ENCODE measurements around the gene ARL4A.
"Not testable (repeated sequence)": the region's sequence is repeated elsewhere in the genome, so short reads cannot be mapped to it uniquely, and the experiment has no call there.

ARL4A gene

GRCh38 chr7:12670000-12670729 lies 17.3 kb upstream of the ARL4A start:
- no peak for TF ChIP-seq CTCF (IDR thresholded peaks at IDR 0.05; ENCODE audit: poor library complexity, severe bottlenecking)
- ATAC-seq (ENCODE audit: low read depth), result no peak
- no peak for DNase-seq (ENCODE audit: low spot score)
- H3K9me3 ChIP-seq (ENCODE audit: severe bottlenecking), result no peaks in the 10 kb centered on the region
- H3K27ac ChIP-seq (ENCODE audit: poor library complexity, severe bottlenecking), result no peak overlapping the region
- H3K4me3 ChIP-seq (ENCODE audit: severe bottlenecking), result no peak overlapping the region
- peaks cover 15% of the 10 kb centered on the region for H3K4me1 ChIP-seq (ENCODE audit: insufficient read depth, poor library complexity, severe bottlenecking)
- H3K27me3 ChIP-seq (ENCODE audit: insufficient read depth, poor library complexity, severe bottlenecking), result no peaks in the 10 kb centered on the region
- no peaks in the 10 kb centered on the region for H3K36me3 ChIP-seq (ENCODE audit: low read depth)

GRCh38 chr7:12670743-12671520 lies 16.5 kb upstream of the ARL4A start:
- no peak for ATAC-seq (ENCODE audit: low read depth)

GRCh38 chr7:12673436-12673835 lies 14.0 kb upstream of the ARL4A start:
- DNase-seq (ENCODE audit: low spot score); ATAC-seq (ENCODE audit: low read depth); H3K4me3 ChIP-seq (ENCODE audit: severe bottlenecking); H3K27me3 ChIP-seq (ENCODE audit: insufficient read depth, poor library complexity, severe bottlenecking); H3K9me3 ChIP-seq (ENCODE audit: severe bottlenecking); H3K36me3 ChIP-seq (ENCODE audit: low read depth): not testable (repeated sequence)
- Histone ChIP-seq H3K27ac (ENCODE audit: poor library complexity, severe bottlenecking) (peak overlapping the region; percentile 49), H3K4me1 (ENCODE audit: insufficient read depth, poor library complexity, severe bottlenecking) (peaks cover 15% of the 10 kb centered on the region)

More at GRCh38 chr7:12670743-12671520, 16.5 kb upstream of the ARL4A start:
- Histone ChIP-seq H3K4me1 (ENCODE audit: insufficient read depth, poor library complexity, severe bottlenecking) (peaks cover 15% of the 10 kb centered on the region), H3K27ac (ENCODE audit: poor library complexity, severe bottlenecking) (no peak overlapping the region), H3K4me3 (ENCODE audit: severe bottlenecking) (no peak overlapping the region), H3K27me3 (ENCODE audit: insufficient read depth, poor library complexity, severe bottlenecking) (no peaks in the 10 kb centered on the region), H3K36me3 (ENCODE audit: low read depth) (no peaks in the 10 kb centered on the region), H3K9me3 (ENCODE audit: severe bottlenecking) (peaks cover 3% of the 10 kb centered on the region)
- no peak for DNase-seq (ENCODE audit: low spot score)
- TF ChIP-seq CTCF (IDR thresholded peaks at IDR 0.05; ENCODE audit: poor library complexity, severe bottlenecking), result no peak

- Histone ChIP-seq H3K4me1 (ENCODE audit: insufficient read depth, poor library complexity, severe bottlenecking) (peaks cover 15% of the 10 kb centered on the region), H3K27me3 (ENCODE audit: insufficient read depth, poor library complexity, severe bottlenecking) (no peaks in the 10 kb centered on the region), H3K36me3 (ENCODE audit: low read depth) (no peaks in the 10 kb centered on the region), H3K27ac (ENCODE audit: poor library complexity, severe bottlenecking) (peak overlapping the region; percentile 49), H3K9me3 (ENCODE audit: severe bottlenecking) (peaks cover 3% of the 10 kb centered on the region), H3K4me3 (ENCODE audit: severe bottlenecking) (no peak overlapping the region)
- TF ChIP-seq CTCF (IDR thresholded peaks at IDR 0.05; ENCODE audit: poor library complexity, severe bottlenecking), result no peak
- DNase-seq (ENCODE audit: low spot score) (no peak), ATAC-seq (ENCODE audit: low read depth) (peak; percentile 87)
These were observed 13.4 kb upstream of the ARL4A start for GRCh38 chr7:12674053-12674452.

- H3K27me3 ChIP-seq (ENCODE audit: insufficient read depth, poor library complexity, severe bottlenecking), result no peaks in the 10 kb centered on the region
- peaks cover 3% of the 10 kb centered on the region for H3K9me3 ChIP-seq (ENCODE audit: severe bottlenecking)
- peaks cover 15% of the 10 kb centered on the region for H3K4me1 ChIP-seq (ENCODE audit: insufficient read depth, poor library complexity, severe bottlenecking)
- no peak for ATAC-seq (ENCODE audit: low read depth)
- H3K27ac ChIP-seq (ENCODE audit: poor library complexity, severe bottlenecking), result peak overlapping the region; percentile 49
- DNase-seq (ENCODE audit: low spot score), result no peak
- no peak overlapping the region for H3K4me3 ChIP-seq (ENCODE audit: severe bottlenecking)
- no peaks in the 10 kb centered on the region for H3K36me3 ChIP-seq (ENCODE audit: low read depth)
- TF ChIP-seq CTCF (IDR thresholded peaks at IDR 0.05; ENCODE audit: poor library complexity, severe bottlenecking), result peak; percentile 24
These were observed 12.6 kb upstream of the ARL4A start for GRCh38 chr7:12674861-12675260.

Data from RWPE2 (cell line).